Endometrial microvascular endothelial cells (primary cell): ENCODE measurements around the gene GBF1. TPM values are rescaled to one million over a fixed set of nuclear protein-coding genes. Genes with fewer than 3 reads are reported as not detected.

ENCODE experiments used
- in situ Hi-C: cut with HindIII; loops from 2 replicates; pipeline ENCODE4 v1.10.0; 2017; ENCODE audit warnings: low sequenced_read_pairs, low pct_unique_long_range_greater_than_20kb; ENCODE audit errors: inconsistent ontology term
- total RNA-seq: library from RNA; depleted of rRNA; stranded (reverse); fragments of >200 nt; gene quantifications from one replicate; pipeline ENCODE4 v1.2.3, GENCODE V29; 2015; ENCODE audit errors: inconsistent ontology term

GBF1 gene
- total RNA-seq, 1 donor from 2014 or later: 47.4 TPM

GRCh38 chr10:102375250-102375649, 129.9 kb downstream of the GBF1 start:
- in situ Hi-C loops: no loop called here

- in situ Hi-C loops: no loop called here
Observed at GRCh38 chr10:102375867-102376266, 130.5 kb downstream of the GBF1 start.

GRCh38 chr10:102376901-102377300, 131.6 kb downstream of the GBF1 start:
- in situ Hi-C loops: no loop called here

GRCh38 chr10:102379383-102379782, 134.1 kb downstream of the GBF1 start:
- in situ Hi-C loops: no loop called here

GRCh38 chr10:102381983-102382382, 136.7 kb downstream of the GBF1 start:
- in situ Hi-C loops: no loop called here

- in situ Hi-C loops: no loop called here
Observed at GRCh38 chr10:102382871-102383270, 137.5 kb downstream of the GBF1 start.

- in situ Hi-C loops: no loop called here
Observed at GRCh38 chr10:102384053-102384452, 138.7 kb downstream of the GBF1 start.

GRCh38 chr10:102384606-102385429, 139.5 kb downstream of the GBF1 start:
- in situ Hi-C loops: no loop called here

- in situ Hi-C loops: no loop called here
Observed at GRCh38 chr10:102389894-102390293, 144.6 kb downstream of the GBF1 start.

GRCh38 chr10:102392306-102392705, 147.0 kb downstream of the GBF1 start:
- in situ Hi-C loops: no loop called here

GRCh38 chr10:102393411-102394078, 148.2 kb downstream of the GBF1 start:
- in situ Hi-C loops: no loop called here

GRCh38 chr10:102394079-102394800, 148.9 kb downstream of the GBF1 start:
- in situ Hi-C loops: no loop called here

- in situ Hi-C loops: no loop called here
Observed at GRCh38 chr10:102394801-102395399, 149.6 kb downstream of the GBF1 start.

GRCh38 chr10:102395400-102396316, 150.3 kb downstream of the GBF1 start, which contains the start of gene NFKB2:
Gene NFKB2 (plus strand): TSS chr10:102395705. CDS start chr10:102395960, 255 bp downstream.
- in situ Hi-C loops: no loop called here

GRCh38 chr10:102396317-102396650, 151.0 kb downstream of the GBF1 start:
- in situ Hi-C loops: no loop called here

GRCh38 chr10:102396730-102397151, 151.4 kb downstream of the GBF1 start:
- in situ Hi-C loops: no loop called here

GRCh38 chr10:102397222-102398171, 152.2 kb downstream of the GBF1 start:
- in situ Hi-C loops: no loop called here
